Activated CD4-positive, alpha-beta T cell treated with anti-CD3 and anti-CD28 coated beads for 36 hours (primary cell): Measurements from ENCODE around the gene MXD4. TPM values are rescaled to one million over a fixed set of nuclear protein-coding genes. Genes with fewer than 3 reads are reported as not detected.

ENCODE experiments used
- ATAC-seq: fragments of 200-7000 bp; cut with Tn5 transposase; one replicate; pipeline ENCODE4 v1.10.0; 2021; ENCODE audit warnings: mild to moderate bottlenecking, moderate library complexity
- CTCF ChIA-PET: fragments of 350-600 bp; sonication (Branson Sonifier 250); formaldehyde crosslinking; loops from one replicate; lab custom pipeline; 2021; ENCODE audit warnings: antibody characterized with exemption; lab: Charles Lee
- POLR2A ChIA-PET: fragments of 350-600 bp; sonication (Branson Sonifier 250); formaldehyde crosslinking; loops from one replicate; lab custom pipeline; 2021; ENCODE audit warnings: antibody characterized with exemption, inconsistent platforms; lab: Charles Lee
- DNase-seq: peaks from one replicate; pipeline ENCODE4 v3.0.0-alpha.2; 2020
- H3K27ac Mint-ChIP-seq: one replicate; pipeline ENCODE4 v1.8.0; 2021; ENCODE audit warnings: mixed read lengths
- H3K27me3 Mint-ChIP-seq: one replicate; pipeline ENCODE4 v1.8.0; 2021; ENCODE audit warnings: mixed read lengths
- H3K36me3 Mint-ChIP-seq: one replicate; pipeline ENCODE4 v1.8.0; 2021; ENCODE audit warnings: low read depth, mixed read lengths
- H3K4me1 Mint-ChIP-seq: one replicate; pipeline ENCODE4 v1.8.0; 2021; ENCODE audit warnings: mixed read lengths
- H3K4me3 Mint-ChIP-seq: one replicate; pipeline ENCODE4 v1.8.0; 2021; ENCODE audit warnings: mild to moderate bottlenecking, moderate library complexity, mixed read lengths
- H3K9me3 Mint-ChIP-seq: one replicate; pipeline ENCODE4 v1.8.0; 2021; ENCODE audit warnings: low read depth, mixed read lengths
- intact Hi-C, 2 experiments: fragments of 100-400 bp; cut with DNase I in 1 of 2; cut with micrococcal nuclease in 1 of 2; formaldehyde crosslinking; loops; one replicate each; pipeline versions ENCODE4 v1.14.2 to v1.15.1; 2022 to 2024; cut with DNase I, micrococcal nuclease
- total RNA-seq, 2 experiments: library from RNA; stranded (reverse); gene quantifications; one replicate each; pipeline ENCODE4 v1.2.3, GENCODE V29; 2021

Gene MXD4
- total RNA-seq, 2 experiments from 2014 or later, result 1.6 to 2.3 TPM

GRCh38 chr4:2290974-2291704, 29.2 kb upstream of the MXD4 start:
- ChIA-PET CTCF (interaction anchor here (0.7 to 2.4 kb wide), 4 partner anchors 9 to 291 kb away, joined by 3 to 5 read pairs (median 4); no protein-coding TSS in a partner anchor), POLR2A (interaction anchor here (1.1 to 1.2 kb wide), 2 partner anchors 10 to 455 kb away, joined by 3 to 4 read pairs; no protein-coding TSS in a partner anchor)
- Mint-ChIP-seq H3K9me3 (peaks cover 3% of the 10 kb centered on the region), H3K4me1 (peaks cover 33% of the 10 kb centered on the region), H3K4me3 (peak overlapping the region; percentile 31), H3K27ac (peak overlapping the region; percentile 80), H3K27me3 (no peaks in the 10 kb centered on the region), H3K36me3 (no peaks in the 10 kb centered on the region)
- peak; percentile 85 for ATAC-seq
- peak; percentile 73 for DNase-seq
- intact Hi-C loops, result no loop called here

DNA sequence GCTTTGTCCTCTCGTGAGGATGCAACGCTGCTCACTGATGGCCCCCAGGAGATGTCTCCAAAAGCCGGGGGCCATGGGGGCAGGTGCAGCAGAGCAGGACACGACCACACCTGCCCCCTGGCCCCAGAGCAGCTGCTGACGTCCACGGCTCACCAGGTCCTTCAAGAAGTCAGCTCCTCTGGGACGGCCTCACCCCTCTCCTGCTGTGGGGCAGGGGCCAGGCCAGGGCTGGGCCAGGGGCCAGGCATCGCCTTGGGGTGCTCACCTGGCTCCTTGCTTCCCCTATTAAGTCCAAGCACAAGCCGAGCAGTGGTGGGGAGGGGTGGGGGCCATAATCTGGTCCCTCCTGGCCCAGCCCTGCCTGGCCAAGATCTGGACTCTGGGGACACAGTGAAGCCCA, 28.6 kb upstream of the MXD4 start:
- no peaks in the 10 kb centered on the region for H3K27me3 Mint-ChIP-seq
- intact Hi-C loops, result no loop called here
- H3K4me1 Mint-ChIP-seq, result peaks cover 28% of the 10 kb centered on the region
- H3K27ac Mint-ChIP-seq, result peak overlapping the region; percentile 80
- ATAC-seq (no peak), DNase-seq (no peak)
- no peak overlapping the region for H3K4me3 Mint-ChIP-seq
- H3K36me3 Mint-ChIP-seq, result no peaks in the 10 kb centered on the region
- peaks cover 3% of the 10 kb centered on the region for H3K9me3 Mint-ChIP-seq
- POLR2A ChIA-PET, result interaction anchor here (0.5 to 1.2 kb wide), 3 partner anchors 9 to 455 kb away, joined by 3 to 4 read pairs (median 4); no protein-coding TSS in a partner anchor
- CTCF ChIA-PET, result interaction anchor here (0.9 to 2.4 kb wide), 3 partner anchors 9 to 291 kb away, joined by 3 to 5 read pairs (median 4); no protein-coding TSS in a partner anchor

DNA sequence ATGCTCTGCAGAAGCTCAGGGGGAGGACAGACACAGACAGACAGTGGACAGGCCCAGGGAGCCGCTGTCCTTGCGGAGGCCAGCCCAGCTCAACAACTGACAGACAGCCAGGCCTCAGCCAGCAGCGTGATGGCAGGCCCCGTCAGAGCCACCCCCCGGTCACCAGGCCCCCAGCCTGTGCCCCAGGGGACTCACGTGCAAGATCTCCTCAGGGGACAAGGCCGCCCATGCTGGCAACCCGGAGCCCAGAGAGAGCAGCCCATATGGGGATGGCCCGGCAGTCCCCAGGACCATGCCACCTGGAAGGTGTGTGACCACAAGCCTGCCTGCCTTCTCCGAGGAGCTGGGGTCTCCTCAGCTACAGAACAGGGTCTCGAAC, 28.0 kb upstream of the MXD4 start:
- Mint-ChIP-seq H3K27me3 (no peaks in the 10 kb centered on the region), H3K9me3 (peaks cover 3% of the 10 kb centered on the region), H3K4me1 (peaks cover 28% of the 10 kb centered on the region), H3K36me3 (no peaks in the 10 kb centered on the region), H3K27ac (no peak overlapping the region), H3K4me3 (no peak overlapping the region)
- ATAC-seq (no peak), DNase-seq (no peak)
- ChIA-PET POLR2A (interaction anchor here (0.5 to 1.2 kb wide), 2 partner anchors 8 to 282 kb away, joined by 3 to 4 read pairs; no protein-coding TSS in a partner anchor), CTCF (interaction anchor here (0.5 to 2.4 kb wide), 4 partner anchors 8 to 292 kb away, joined by 3 to 5 read pairs (median 4); no protein-coding TSS in a partner anchor)
- intact Hi-C loops, result no loop called here

GRCh38 chr4:2289311-2289954, 27.5 kb upstream of the MXD4 start:
- POLR2A ChIA-PET, result no interaction called here
- Mint-ChIP-seq H3K9me3 (peaks cover 3% of the 10 kb centered on the region), H3K4me3 (no peak overlapping the region), H3K36me3 (no peaks in the 10 kb centered on the region), H3K27ac (no peak overlapping the region), H3K27me3 (no peaks in the 10 kb centered on the region), H3K4me1 (peaks cover 26% of the 10 kb centered on the region)
- CTCF ChIA-PET, result interaction anchor here (0.5 to 2.4 kb wide), 3 partner anchors 7 to 171 kb away, joined by 3 to 5 read pairs (median 4); no protein-coding TSS in a partner anchor
- intact Hi-C loops, result no loop called here
- DNase-seq (no peak), ATAC-seq (no peak)

DNA sequence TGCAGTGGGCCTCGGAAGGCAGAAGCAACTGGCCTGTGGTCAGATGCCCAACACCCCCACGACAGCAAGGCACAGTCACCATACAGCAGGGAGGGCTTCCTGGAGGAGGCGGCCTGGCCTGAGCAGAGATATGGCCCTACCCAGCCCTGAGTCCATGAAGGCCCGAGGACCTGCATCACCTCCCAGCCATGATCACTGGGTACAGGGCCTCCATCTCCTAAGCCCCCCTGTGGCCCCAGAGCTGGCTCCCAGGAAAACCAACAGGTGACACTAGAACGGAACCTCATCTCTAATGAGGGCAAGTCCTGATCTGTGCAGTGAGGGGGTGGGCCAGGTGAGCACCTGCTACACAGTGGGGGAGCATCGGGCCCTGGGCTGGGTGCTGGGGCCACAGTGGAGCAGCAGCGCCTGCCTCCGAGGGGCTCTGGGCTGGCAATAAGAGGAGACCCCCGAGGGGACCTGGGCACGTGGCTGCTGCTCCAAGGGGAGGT, 26.2 kb upstream of the MXD4 start:
- peak; percentile 3 for DNase-seq
- peaks cover 31% of the 10 kb centered on the region for H3K4me1 Mint-ChIP-seq
- H3K4me3 Mint-ChIP-seq, result no peak overlapping the region
- ATAC-seq, result no peak
- ChIA-PET POLR2A (no interaction called here), CTCF (no interaction called here)
- no peaks in the 10 kb centered on the region for H3K9me3 Mint-ChIP-seq
- no peak overlapping the region for H3K27ac Mint-ChIP-seq
- no peaks in the 10 kb centered on the region for H3K27me3 Mint-ChIP-seq
- intact Hi-C loops, result no loop called here
- H3K36me3 Mint-ChIP-seq, result no peaks in the 10 kb centered on the region

GRCh38 chr4:2287594-2287915, 25.6 kb upstream of the MXD4 start:
- H3K9me3 Mint-ChIP-seq, result no peaks in the 10 kb centered on the region
- H3K36me3 Mint-ChIP-seq, result no peaks in the 10 kb centered on the region
- no peak overlapping the region for H3K27ac Mint-ChIP-seq
- H3K4me3 Mint-ChIP-seq, result no peak overlapping the region
- ChIA-PET POLR2A (no interaction called here), CTCF (no interaction called here)
- intact Hi-C loops, result no loop called here
- H3K27me3 Mint-ChIP-seq, result no peaks in the 10 kb centered on the region
- H3K4me1 Mint-ChIP-seq, result peaks cover 34% of the 10 kb centered on the region
- no peak for DNase-seq
- no peak for ATAC-seq

DNA sequence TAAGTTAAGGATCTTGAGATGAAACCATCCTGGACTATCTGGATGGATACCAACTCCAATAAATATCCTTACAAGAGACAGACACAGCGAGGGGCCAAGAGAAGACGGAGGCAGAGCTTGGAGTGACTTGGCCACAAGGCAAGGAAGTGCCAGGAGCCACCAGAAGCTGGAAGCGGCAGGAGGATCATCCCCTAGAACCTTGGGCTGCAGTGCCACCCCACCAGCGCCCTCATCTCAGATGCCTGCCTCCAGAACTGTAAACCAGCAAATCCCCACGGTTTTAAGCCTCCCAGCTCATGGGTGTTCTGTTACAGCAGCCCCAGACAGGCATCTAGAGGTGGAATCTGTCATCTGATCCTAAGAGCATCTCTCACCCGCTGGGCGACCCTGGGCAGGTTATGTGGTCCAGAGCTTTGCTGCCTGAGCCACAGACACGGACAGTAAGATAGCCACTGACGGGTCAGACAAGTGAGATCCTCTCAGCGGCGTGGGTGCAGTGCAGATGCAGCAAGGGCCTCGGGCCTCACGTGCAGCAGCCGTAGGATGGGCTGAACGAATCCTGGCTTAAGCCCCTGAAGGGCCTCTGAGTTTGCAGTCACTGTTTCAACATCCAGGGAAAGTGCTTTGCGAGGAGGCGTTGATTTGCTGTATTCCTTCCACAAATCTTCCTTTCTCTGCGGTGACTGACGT, 25.1 kb upstream of the MXD4 start:
- no peaks in the 10 kb centered on the region for H3K36me3 Mint-ChIP-seq
- ATAC-seq (no peak), DNase-seq (peak; percentile 3)
- H3K9me3 Mint-ChIP-seq, result no peaks in the 10 kb centered on the region
- ChIA-PET POLR2A (no interaction called here), CTCF (interaction anchor here (0.7 kb wide), 1 partner anchor 137 kb away, joined by 3 read pairs; no protein-coding TSS in a partner anchor)
- H3K4me1 Mint-ChIP-seq, result peaks cover 36% of the 10 kb centered on the region
- intact Hi-C loops, result no loop called here
- H3K4me3 Mint-ChIP-seq, result no peak overlapping the region
- no peak overlapping the region for H3K27ac Mint-ChIP-seq
- H3K27me3 Mint-ChIP-seq, result no peaks in the 10 kb centered on the region

- POLR2A ChIA-PET, result no interaction called here
- ATAC-seq, result no peak
- no peaks in the 10 kb centered on the region for H3K27me3 Mint-ChIP-seq
- H3K9me3 Mint-ChIP-seq, result no peaks in the 10 kb centered on the region
- CTCF ChIA-PET, result no interaction called here
- DNase-seq, result peak; percentile 3
- H3K4me1 Mint-ChIP-seq, result peaks cover 40% of the 10 kb centered on the region
- no peak overlapping the region for H3K27ac Mint-ChIP-seq
- H3K4me3 Mint-ChIP-seq, result no peak overlapping the region
- H3K36me3 Mint-ChIP-seq, result no peaks in the 10 kb centered on the region
- intact Hi-C loops, result no loop called here
Measured at GRCh38 chr4:2285613-2286381, 23.9 kb upstream of the MXD4 start.

GRCh38 chr4:2284934-2285612, 23.2 kb upstream of the MXD4 start:
- no peak for ATAC-seq
- Mint-ChIP-seq H3K4me3 (no peak overlapping the region), H3K4me1 (peaks cover 40% of the 10 kb centered on the region), H3K9me3 (no peaks in the 10 kb centered on the region), H3K36me3 (no peaks in the 10 kb centered on the region), H3K27me3 (no peaks in the 10 kb centered on the region), H3K27ac (no peak overlapping the region)
- intact Hi-C loops, result loop anchor here in 1 of 2 experiments (5.0 kb wide), 1 partner anchor 127 kb away; no protein-coding TSS in a partner anchor
- DNase-seq, result no peak
- CTCF ChIA-PET, result no interaction called here
- POLR2A ChIA-PET, result no interaction called here

GRCh38 chr4:2284161-2284933, 22.4 kb upstream of the MXD4 start:
- H3K4me3 Mint-ChIP-seq, result no peak overlapping the region
- intact Hi-C loops, result loop anchor here in 1 of 2 experiments (5.0 kb wide), 1 partner anchor 128 kb away; no protein-coding TSS in a partner anchor
- CTCF ChIA-PET, result interaction anchor here (0.5 kb wide), 1 partner anchor 30 kb away, joined by 7 read pairs; no protein-coding TSS in a partner anchor
- H3K27ac Mint-ChIP-seq, result no peak overlapping the region
- no peak for ATAC-seq
- POLR2A ChIA-PET, result no interaction called here
- DNase-seq, result no peak
- no peaks in the 10 kb centered on the region for H3K27me3 Mint-ChIP-seq
- H3K9me3 Mint-ChIP-seq, result no peaks in the 10 kb centered on the region
- no peaks in the 10 kb centered on the region for H3K36me3 Mint-ChIP-seq
- peaks cover 35% of the 10 kb centered on the region for H3K4me1 Mint-ChIP-seq
